ENCODE data around the gene SDR9C7. TPM values are rescaled to one million over a fixed set of nuclear protein-coding genes. Genes with fewer than 3 reads are reported as not detected.

Gene SDR9C7
- total and polyA plus RNA-seq, 4 donors, result 0.18 to 0.48 TPM; not detected in 2

DNA sequence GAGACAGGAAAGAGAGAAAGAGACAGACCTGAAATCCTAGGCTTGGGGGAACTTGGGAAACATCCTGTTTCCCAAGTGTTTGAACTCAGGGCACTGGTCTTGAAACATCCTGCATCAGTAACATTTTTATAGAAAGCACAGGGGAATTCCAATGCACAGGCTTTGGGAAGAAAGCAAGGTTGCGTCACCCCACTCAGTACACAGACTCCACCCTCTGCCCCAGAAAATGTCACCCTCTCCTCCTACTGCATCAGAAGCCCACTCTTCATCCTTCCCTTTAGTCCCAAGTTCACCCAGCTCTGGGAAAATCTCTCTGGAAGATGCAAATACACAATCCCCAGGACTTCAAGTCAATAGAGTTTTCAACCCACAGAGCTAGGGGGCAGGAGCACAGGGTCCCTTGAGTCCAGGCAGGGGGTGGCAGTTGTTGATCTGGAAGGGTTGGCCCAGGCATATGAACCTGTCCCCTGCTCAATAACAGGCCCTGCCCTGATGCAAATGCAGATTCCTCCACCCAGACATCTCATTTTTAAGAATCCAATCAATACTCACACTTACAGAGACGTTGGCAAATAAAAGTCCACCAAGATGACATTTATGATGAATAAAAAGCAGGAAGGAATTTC lies 21.5 kb upstream of the SDR9C7 start:
- no peaks in the 10 kb centered on the region for H3K4me1 ChIP-seq (ENCODE audit: control insufficient read depth in 1 of 2, insufficient read depth in 2 of 2, low read length in 2 of 2)
- peaks cover 11% of the 10 kb centered on the region for H3K9me3 ChIP-seq (ENCODE audit: control insufficient read depth, low read length)
- no peaks in the 10 kb centered on the region for H3K27me3 ChIP-seq (ENCODE audit: control insufficient read depth in 1 of 2, insufficient read depth in 2 of 2, low read length in 1 of 2)
- no peaks in the 10 kb centered on the region for H3K36me3 ChIP-seq (ENCODE audit: control insufficient read depth in 1 of 2, insufficient read depth in 2 of 2, low read length in 1 of 2)
- 61 to 69% methylated on average over 2 of the region's 2 CpGs for WGBS, 2 donors
- no peak overlapping the region for H3K4me3 ChIP-seq (ENCODE audit: low read length in 2 of 2)
- DNase-seq (no peak), ATAC-seq (ENCODE audit: low FRiP score) (no peak)
- intact Hi-C loops (cut with DNase I), result no loop called here
- no peak overlapping the region for H3K27ac ChIP-seq (ENCODE audit: low read depth in 1 of 2, low read length in 2 of 2)

DNA sequence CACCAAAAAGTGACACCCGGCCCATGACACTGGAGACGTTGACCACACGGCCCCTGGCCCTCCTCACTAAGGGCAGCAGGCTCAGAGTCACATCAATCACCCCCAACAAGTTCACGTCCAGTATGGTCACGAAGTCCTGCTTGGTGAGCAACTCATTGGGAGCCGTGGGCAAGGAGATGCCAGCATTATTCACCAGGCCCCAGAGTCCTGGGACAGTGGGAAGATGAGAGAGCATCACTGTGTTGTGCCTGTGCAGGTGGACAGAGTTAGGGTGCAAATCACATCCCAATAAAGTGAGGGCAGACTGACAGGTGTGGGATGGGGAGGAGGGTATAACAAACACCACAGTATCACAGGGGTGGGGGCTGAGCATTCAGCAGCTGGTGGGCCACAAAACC lies 20.7 kb upstream of the SDR9C7 start:
- H3K36me3 ChIP-seq (ENCODE audit: control insufficient read depth in 1 of 2, insufficient read depth in 2 of 2, low read length in 1 of 2), result peaks cover 0 to 2% of the 10 kb centered on the region in 2 donors
- ATAC-seq (ENCODE audit: low FRiP score) (no peak), DNase-seq (no peak)
- no peak overlapping the region for H3K27ac ChIP-seq (ENCODE audit: low read depth in 1 of 2, low read length in 2 of 2)
- H3K27me3 ChIP-seq (ENCODE audit: control insufficient read depth in 1 of 2, insufficient read depth in 2 of 2, low read length in 1 of 2), result no peaks in the 10 kb centered on the region
- 67 to 70% methylated on average over 6 of the region's 6 CpGs for WGBS, 2 donors
- H3K4me1 ChIP-seq (ENCODE audit: control insufficient read depth in 1 of 2, insufficient read depth in 2 of 2, low read length in 2 of 2), result no peaks in the 10 kb centered on the region
- H3K9me3 ChIP-seq (ENCODE audit: control insufficient read depth, low read length), result peaks cover 11% of the 10 kb centered on the region
- intact Hi-C loops (cut with DNase I), result no loop called here
- H3K4me3 ChIP-seq (ENCODE audit: low read length in 2 of 2), result no peak overlapping the region

DNA sequence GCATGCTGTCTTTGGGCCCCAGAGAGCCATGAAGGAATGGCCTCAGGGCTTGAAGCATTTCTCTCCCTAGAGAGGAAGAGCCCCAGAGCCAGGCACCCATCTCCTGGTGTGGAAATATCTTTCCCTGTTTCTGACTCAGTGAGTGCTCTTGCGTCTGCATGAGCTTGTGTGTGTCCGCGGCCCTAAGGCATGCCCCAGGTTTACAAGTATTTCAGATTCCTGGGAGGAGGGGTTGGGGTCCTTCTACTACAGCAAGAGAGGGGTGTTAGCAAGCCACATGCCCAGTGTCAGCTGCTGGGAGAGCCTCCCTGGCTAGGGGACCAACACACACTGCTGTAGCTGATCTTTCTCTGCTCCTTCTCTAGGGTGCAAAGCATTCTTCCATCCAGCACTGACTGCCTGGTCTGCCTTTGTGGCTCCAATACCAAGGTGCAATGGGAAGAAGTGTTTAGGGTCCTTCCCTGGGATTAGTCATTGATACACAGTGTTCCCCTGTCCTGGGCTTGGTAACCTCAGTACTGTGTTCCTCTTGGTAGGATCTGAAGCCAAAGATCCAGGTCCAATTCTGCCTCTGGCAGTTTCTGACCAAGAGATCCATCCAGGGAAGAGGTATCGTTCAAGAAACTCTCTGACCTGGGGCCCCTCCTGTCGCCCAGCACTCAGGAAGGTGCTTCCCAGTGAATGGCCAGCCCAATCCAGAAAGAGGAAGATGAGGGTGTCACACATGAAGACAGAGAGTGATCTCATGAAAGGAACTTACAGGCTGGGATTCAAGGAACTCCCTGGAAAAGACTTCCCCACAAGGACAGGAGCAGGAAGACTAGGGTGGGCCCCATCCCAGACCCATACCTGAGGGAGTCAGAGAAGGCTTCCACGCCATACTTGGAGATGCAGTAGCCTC lies 20.1 kb upstream of the SDR9C7 start:
- Histone ChIP-seq H3K27ac (ENCODE audit: low read depth in 1 of 2, low read length in 2 of 2) (no peak overlapping the region), H3K4me1 (ENCODE audit: control insufficient read depth in 1 of 2, insufficient read depth in 2 of 2, low read length in 2 of 2) (no peaks in the 10 kb centered on the region), H3K36me3 (ENCODE audit: control insufficient read depth in 1 of 2, insufficient read depth in 2 of 2, low read length in 1 of 2) (peaks cover 0 to 2% of the 10 kb centered on the region in 2 donors), H3K9me3 (ENCODE audit: control insufficient read depth, low read length) (peaks cover 11% of the 10 kb centered on the region), H3K4me3 (ENCODE audit: low read length in 2 of 2) (no peak overlapping the region), H3K27me3 (ENCODE audit: control insufficient read depth in 1 of 2, insufficient read depth in 2 of 2, low read length in 1 of 2) (no peaks in the 10 kb centered on the region)
- no peak for ATAC-seq (ENCODE audit: low FRiP score)
- 87 to 88% methylated on average over 6 of the region's 6 CpGs for WGBS, 2 donors
- intact Hi-C loops (cut with DNase I), result no loop called here
- no peak for DNase-seq

DNA sequence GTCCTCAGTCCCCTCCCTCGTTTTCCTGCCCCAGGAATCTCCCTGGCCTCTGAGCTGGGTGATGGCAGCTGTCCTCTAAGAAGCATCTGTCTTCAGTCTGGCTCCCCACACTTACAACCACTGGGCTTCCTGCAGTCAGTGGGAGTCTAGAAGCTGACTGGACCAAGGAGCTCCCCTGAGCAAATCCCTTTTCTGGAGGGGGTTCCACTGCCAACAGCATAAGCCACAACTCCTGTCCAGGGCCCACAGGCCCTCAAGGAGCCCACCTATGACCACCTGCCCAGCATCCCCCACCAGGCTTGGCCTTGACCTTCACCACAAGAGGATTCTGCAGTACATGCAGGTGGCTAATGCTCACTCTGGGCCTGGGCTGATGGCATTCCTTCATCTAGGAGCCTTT lies 19.1 kb upstream of the SDR9C7 start:
- H3K27ac ChIP-seq (ENCODE audit: low read depth in 1 of 2, low read length in 2 of 2), result no peak overlapping the region
- peaks cover 11% of the 10 kb centered on the region for H3K9me3 ChIP-seq (ENCODE audit: control insufficient read depth, low read length)
- no peaks in the 10 kb centered on the region for H3K4me1 ChIP-seq (ENCODE audit: control insufficient read depth in 1 of 2, insufficient read depth in 2 of 2, low read length in 2 of 2)
- intact Hi-C loops (cut with DNase I), result no loop called here
- H3K4me3 ChIP-seq (ENCODE audit: low read length in 2 of 2), result no peak overlapping the region
- ATAC-seq (ENCODE audit: low FRiP score), result no peak
- DNase-seq, result no peak
- 15 to 23% methylated on average over 1 of the region's 1 CpG for WGBS, 2 donors
- no peaks in the 10 kb centered on the region for H3K27me3 ChIP-seq (ENCODE audit: control insufficient read depth in 1 of 2, insufficient read depth in 2 of 2, low read length in 1 of 2)
- peaks cover 0 to 2% of the 10 kb centered on the region in 2 donors for H3K36me3 ChIP-seq (ENCODE audit: control insufficient read depth in 1 of 2, insufficient read depth in 2 of 2, low read length in 1 of 2)

DNA sequence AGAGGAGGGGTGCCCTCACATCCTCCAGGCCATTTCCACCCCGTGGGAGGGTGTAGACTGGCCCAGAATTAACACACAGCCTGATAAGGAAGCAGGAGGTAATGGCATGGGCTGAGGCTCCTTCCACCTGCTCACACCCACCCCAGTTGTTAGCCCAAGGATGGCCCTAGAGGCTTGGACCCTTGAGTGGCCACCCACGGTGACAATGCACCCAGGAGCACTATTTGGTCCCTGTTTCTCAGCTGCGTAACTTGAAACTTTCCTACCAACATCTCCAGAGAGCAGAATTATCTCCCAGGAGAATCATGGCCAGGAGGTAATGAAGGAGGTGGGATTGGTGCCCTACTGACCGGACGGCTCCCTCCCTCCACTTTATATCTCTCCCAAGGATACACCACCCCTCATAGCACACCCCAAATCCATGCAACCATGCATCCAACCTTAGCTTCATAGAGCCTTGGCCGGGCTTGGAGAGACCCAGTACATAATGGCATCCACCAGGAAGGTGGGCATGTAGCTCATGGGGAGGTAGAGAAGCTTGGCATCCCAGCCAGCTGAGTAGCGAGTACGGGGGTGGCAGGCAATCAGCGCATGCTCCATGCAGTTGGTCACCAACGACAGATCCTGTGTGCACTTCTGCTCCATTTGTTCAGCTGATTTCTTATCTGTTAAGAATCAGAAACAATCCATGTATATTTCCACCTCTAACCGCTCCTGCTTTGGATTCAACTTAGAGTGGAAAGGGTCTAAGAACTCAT lies 17.6 kb upstream of the SDR9C7 start:
- no peaks in the 10 kb centered on the region for H3K4me1 ChIP-seq (ENCODE audit: control insufficient read depth in 1 of 2, insufficient read depth in 2 of 2, low read length in 2 of 2)

DNA sequence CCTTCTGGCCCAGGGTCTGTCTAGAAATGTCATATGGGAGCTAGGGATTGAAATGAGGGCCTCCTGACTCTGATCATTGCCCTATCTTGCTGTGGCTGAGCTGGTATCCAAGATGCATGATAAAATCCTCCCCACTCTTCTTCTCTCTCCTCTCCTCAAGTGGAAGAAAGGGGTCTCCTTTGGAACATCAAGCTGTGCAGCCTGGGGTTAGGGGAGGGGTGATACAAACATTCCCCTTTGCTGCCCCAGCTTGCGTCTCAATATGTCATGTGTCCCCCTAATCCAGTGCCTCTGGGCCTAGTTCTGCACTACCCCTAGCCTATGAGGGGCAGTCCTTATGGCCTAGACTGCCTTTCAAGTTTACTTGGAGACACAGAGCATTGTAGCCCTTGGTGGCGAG lies 14.7 kb upstream of the SDR9C7 start:
- no peak overlapping the region for H3K27ac ChIP-seq (ENCODE audit: low read depth in 1 of 2, low read length in 2 of 2)
- ATAC-seq (ENCODE audit: low FRiP score), result no peak
- no peaks in the 10 kb centered on the region for H3K27me3 ChIP-seq (ENCODE audit: control insufficient read depth in 1 of 2, insufficient read depth in 2 of 2, low read length in 1 of 2)
- intact Hi-C loops (cut with DNase I), result no loop called here
- no peaks in the 10 kb centered on the region for H3K4me1 ChIP-seq (ENCODE audit: control insufficient read depth in 1 of 2, insufficient read depth in 2 of 2, low read length in 2 of 2)
- peaks cover 4% of the 10 kb centered on the region for H3K9me3 ChIP-seq (ENCODE audit: control insufficient read depth, low read length)
- 96 to 98% methylated on average over 2 of the region's 2 CpGs for WGBS, 2 donors
- H3K36me3 ChIP-seq (ENCODE audit: control insufficient read depth in 1 of 2, insufficient read depth in 2 of 2, low read length in 1 of 2), result peaks cover 0 to 2% of the 10 kb centered on the region in 2 donors
- no peak for DNase-seq
- H3K4me3 ChIP-seq (ENCODE audit: low read length in 2 of 2), result no peak overlapping the region

More for the DNA sequence above, 17.6 kb upstream of the SDR9C7 start:
- Histone ChIP-seq H3K4me3 (ENCODE audit: low read length in 2 of 2) (no peak overlapping the region), H3K9me3 (ENCODE audit: control insufficient read depth, low read length) (peaks cover 6% of the 10 kb centered on the region), H3K27ac (ENCODE audit: low read depth in 1 of 2, low read length in 2 of 2) (no peak overlapping the region), H3K36me3 (ENCODE audit: control insufficient read depth in 1 of 2, insufficient read depth in 2 of 2, low read length in 1 of 2) (peaks cover 0 to 2% of the 10 kb centered on the region in 2 donors), H3K27me3 (ENCODE audit: control insufficient read depth in 1 of 2, insufficient read depth in 2 of 2, low read length in 1 of 2) (no peaks in the 10 kb centered on the region)
- 83 to 84% methylated on average over 11 of the region's 11 CpGs for WGBS, 2 donors
- ATAC-seq (ENCODE audit: low FRiP score), result no peak
- intact Hi-C loops (cut with DNase I), result no loop called here
- DNase-seq, result no peak

DNA sequence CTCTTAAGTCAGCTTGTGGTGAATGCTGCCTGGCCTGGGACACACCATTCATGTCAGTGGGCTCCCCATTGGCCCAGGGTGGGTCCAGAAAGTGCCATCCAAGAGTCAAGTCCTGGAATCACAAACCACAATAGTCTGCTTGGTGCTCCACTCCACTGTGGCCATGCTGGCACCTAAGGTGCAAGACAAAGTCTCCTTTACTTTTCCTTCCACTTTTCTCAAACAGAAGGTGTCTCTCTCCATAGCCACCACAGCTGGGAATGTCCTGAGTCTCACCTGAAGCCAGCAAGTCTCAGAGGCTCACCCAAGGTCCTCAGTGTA lies 14.2 kb upstream of the SDR9C7 start:
- Histone ChIP-seq H3K27me3 (ENCODE audit: control insufficient read depth in 1 of 2, insufficient read depth in 2 of 2, low read length in 1 of 2) (no peaks in the 10 kb centered on the region), H3K9me3 (ENCODE audit: control insufficient read depth, low read length) (peaks cover 4% of the 10 kb centered on the region), H3K27ac (ENCODE audit: low read depth in 1 of 2, low read length in 2 of 2) (no peak overlapping the region), H3K36me3 (ENCODE audit: control insufficient read depth in 1 of 2, insufficient read depth in 2 of 2, low read length in 1 of 2) (peaks cover 0 to 2% of the 10 kb centered on the region in 2 donors), H3K4me1 (ENCODE audit: control insufficient read depth in 1 of 2, insufficient read depth in 2 of 2, low read length in 2 of 2) (no peaks in the 10 kb centered on the region), H3K4me3 (ENCODE audit: low read length in 2 of 2) (no peak overlapping the region)
- intact Hi-C loops (cut with DNase I), result no loop called here
- DNase-seq (no peak), ATAC-seq (ENCODE audit: low FRiP score) (no peak)

DNA sequence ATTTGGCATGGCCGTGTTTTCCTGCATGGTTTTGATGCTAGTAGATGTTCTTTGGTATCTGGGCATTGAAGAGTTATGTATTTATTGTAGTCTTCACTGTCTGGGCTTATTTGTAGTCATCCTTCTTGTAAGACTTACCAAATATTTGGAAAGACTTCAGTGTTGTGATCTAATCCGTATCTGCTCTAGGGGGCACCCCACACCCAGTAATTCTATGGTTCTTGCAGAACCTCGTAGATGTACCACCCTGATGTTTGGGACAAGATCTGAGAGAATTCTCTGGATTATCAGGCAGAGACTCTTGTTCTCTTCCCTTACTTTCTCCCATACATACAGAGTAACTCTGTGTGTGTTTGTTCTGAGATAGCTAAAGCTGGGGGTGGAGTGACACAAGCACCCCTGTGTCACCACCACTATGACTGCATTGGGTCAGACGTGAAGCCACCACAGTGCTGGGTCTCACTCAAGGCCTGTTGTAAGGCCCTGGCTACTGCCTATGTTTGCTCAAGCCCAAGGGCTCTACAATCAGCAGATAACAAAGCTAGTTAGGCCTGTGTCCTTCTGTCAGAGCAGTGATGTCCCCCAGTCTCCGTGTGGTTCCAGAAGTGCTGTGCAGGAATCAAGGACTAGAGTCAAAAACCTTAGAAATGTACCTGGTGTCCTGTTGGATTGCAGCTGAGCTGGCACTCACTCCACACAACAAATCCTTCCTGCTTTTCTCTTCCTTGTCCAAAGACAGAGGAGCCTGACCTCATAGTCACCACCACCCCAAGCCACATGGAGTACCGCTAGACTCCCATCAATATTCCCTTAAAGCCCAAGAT lies 13.6 kb upstream of the SDR9C7 start:
- no peak for DNase-seq
- no peaks in the 10 kb centered on the region for H3K27me3 ChIP-seq (ENCODE audit: control insufficient read depth in 1 of 2, insufficient read depth in 2 of 2, low read length in 1 of 2)
- no peak overlapping the region for H3K4me3 ChIP-seq (ENCODE audit: low read length in 2 of 2)
- H3K27ac ChIP-seq (ENCODE audit: low read depth in 1 of 2, low read length in 2 of 2), result no peak overlapping the region
- 77 to 80% methylated on average over 6 of the region's 6 CpGs for WGBS, 2 donors
- no peak for ATAC-seq (ENCODE audit: low FRiP score)
- peaks cover 0 to 2% of the 10 kb centered on the region in 2 donors for H3K36me3 ChIP-seq (ENCODE audit: control insufficient read depth in 1 of 2, insufficient read depth in 2 of 2, low read length in 1 of 2)
- peaks cover 4% of the 10 kb centered on the region for H3K9me3 ChIP-seq (ENCODE audit: control insufficient read depth, low read length)
- intact Hi-C loops (cut with DNase I), result no loop called here
- H3K4me1 ChIP-seq (ENCODE audit: control insufficient read depth in 1 of 2, insufficient read depth in 2 of 2, low read length in 2 of 2), result no peaks in the 10 kb centered on the region

All from aorta (tissue), 5 donors.